LNCaP clone FGC (cell line): Measurements from ENCODE around the gene ISOC2.

ENCODE experiments used
- DNase-seq: peaks from one replicate; pipeline ENCODE4 v3.0.0-alpha.2; 2011; ENCODE audit warnings: low read depth
- H3K4me3 ChIP-seq: 2 replicates; pipeline ENCODE4 v1.5.1; 2011; ENCODE audit warnings: mild to moderate bottlenecking, low read depth, low read length, control low read depth
- TF ChIP-seq, protein P1 (sequence below): IDR thresholded peaks from 2 replicates; pipeline ENCODE4 v1.5.1; 2012; ENCODE audit warnings: mild to moderate bottlenecking; ENCODE audit not compliant: control insufficient read depth, insufficient read depth; ENCODE audit errors: extremely low read depth

Gene ISOC2, protein sequence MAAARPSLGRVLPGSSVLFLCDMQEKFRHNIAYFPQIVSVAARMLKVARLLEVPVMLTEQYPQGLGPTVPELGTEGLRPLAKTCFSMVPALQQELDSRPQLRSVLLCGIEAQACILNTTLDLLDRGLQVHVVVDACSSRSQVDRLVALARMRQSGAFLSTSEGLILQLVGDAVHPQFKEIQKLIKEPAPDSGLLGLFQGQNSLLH

DNA sequence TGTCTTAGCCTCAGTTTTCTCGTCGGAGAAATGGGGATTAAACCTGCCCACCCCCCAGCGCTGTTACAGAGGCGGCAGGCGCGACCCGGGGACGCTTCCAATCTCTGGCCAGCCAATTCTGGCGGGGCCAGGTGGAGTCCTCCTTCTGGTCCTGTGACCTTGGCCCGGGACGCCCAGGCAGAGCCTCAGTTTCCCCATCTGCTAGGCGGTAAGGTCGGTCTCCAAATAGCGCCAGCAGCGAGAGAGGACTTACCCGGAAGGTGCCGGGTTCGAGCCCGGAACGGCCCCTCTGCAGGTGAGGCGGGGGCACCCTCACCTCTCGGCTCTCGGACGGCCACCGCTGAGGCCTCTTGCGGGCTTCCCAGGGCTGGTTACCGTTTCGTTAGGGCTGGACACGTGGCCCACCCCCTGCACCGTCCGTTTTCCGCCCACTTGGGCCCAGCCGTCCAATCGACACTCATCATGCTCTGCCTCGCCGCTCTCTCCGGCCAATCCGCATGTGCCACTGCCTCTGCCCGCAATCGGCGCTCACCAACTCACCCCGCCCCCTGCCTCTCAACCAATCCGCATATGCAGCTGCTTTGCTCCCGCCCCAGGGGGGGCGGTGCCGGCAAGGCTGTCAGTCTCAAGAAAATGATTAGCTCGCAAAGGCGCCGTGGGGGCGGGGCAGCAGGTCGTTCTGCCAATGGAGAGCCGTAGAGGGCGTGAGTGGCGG is at the start of gene ISOC2:
TSS of gene ISOC2 (minus strand) at position 384 of the 715 bp plus-strand sequence. CDS start 5,156 bp downstream, outside the sequence.
- TF ChIP-seq, protein P1, sequence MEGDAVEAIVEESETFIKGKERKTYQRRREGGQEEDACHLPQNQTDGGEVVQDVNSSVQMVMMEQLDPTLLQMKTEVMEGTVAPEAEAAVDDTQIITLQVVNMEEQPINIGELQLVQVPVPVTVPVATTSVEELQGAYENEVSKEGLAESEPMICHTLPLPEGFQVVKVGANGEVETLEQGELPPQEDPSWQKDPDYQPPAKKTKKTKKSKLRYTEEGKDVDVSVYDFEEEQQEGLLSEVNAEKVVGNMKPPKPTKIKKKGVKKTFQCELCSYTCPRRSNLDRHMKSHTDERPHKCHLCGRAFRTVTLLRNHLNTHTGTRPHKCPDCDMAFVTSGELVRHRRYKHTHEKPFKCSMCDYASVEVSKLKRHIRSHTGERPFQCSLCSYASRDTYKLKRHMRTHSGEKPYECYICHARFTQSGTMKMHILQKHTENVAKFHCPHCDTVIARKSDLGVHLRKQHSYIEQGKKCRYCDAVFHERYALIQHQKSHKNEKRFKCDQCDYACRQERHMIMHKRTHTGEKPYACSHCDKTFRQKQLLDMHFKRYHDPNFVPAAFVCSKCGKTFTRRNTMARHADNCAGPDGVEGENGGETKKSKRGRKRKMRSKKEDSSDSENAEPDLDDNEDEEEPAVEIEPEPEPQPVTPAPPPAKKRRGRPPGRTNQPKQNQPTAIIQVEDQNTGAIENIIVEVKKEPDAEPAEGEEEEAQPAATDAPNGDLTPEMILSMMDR: no peak
- DNase-seq: peak; percentile 99
- H3K4me3 ChIP-seq: peak within 1 kb of the TSS; percentile 99

DNA sequence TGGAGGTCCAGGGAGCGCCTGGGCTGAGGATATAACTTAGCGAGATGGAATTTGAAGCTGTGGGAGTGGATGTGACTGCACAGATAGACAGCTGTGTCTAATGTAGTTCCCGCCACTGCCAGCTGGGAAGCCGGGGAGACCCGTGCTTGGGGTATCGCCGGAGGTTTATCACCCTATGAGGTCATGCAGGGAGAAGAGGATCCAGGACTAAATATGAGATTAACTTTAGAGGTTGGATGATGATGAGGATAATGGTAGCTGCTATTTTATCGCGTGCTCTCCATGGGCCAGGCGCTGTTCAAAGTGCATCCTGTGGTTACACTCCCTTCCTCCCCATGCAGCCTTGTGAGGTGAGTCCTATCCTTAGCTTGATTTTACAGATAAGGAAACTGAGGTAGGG is 46.7 kb upstream of the ISOC2 start:
- no peak for DNase-seq
- no peak overlapping the region for H3K4me3 ChIP-seq
- TF ChIP-seq, protein P1: no peak

DNA sequence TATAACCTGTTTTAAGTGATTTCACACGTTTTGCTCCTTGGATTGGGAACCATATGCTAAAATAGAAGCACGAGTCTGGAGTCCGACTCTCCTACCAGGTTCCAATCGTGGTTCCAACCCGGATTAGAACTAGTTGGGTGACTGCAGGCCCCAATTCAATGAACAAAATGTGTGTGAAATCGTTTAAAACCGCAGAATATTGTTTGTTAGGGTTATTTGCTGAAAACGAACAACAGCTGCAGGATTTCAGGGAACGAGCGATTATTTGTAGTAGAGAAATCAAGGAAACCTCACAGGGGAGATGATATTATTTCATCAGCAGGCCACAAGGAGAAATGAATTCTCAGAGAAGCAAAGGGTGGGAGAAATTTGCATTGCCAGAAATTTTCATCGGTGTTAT is 43.5 kb upstream of the ISOC2 start:
- no peak for DNase-seq
- TF ChIP-seq, protein P1: no peak
- H3K4me3 ChIP-seq: no peak overlapping the region

DNA sequence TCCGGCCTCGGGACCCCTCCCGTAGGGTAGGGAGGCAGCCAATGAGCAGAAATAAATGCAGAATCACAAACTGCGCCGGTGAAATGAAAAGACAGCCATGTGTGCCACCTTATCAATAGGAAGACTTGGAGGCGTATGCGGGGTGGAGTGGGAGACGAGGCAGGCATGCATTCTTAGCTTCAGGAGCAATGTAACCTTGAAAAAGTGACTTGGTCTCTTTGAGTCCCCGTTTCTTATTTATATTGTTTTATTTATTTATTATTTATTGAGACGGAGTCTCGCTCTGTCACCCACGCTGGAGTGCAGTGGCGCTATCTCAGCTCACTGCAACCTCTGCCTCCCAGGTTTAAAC is 42.8 kb upstream of the ISOC2 start:
- H3K4me3 ChIP-seq: no peak overlapping the region
- TF ChIP-seq, protein P1: no peak
- no peak for DNase-seq

DNA sequence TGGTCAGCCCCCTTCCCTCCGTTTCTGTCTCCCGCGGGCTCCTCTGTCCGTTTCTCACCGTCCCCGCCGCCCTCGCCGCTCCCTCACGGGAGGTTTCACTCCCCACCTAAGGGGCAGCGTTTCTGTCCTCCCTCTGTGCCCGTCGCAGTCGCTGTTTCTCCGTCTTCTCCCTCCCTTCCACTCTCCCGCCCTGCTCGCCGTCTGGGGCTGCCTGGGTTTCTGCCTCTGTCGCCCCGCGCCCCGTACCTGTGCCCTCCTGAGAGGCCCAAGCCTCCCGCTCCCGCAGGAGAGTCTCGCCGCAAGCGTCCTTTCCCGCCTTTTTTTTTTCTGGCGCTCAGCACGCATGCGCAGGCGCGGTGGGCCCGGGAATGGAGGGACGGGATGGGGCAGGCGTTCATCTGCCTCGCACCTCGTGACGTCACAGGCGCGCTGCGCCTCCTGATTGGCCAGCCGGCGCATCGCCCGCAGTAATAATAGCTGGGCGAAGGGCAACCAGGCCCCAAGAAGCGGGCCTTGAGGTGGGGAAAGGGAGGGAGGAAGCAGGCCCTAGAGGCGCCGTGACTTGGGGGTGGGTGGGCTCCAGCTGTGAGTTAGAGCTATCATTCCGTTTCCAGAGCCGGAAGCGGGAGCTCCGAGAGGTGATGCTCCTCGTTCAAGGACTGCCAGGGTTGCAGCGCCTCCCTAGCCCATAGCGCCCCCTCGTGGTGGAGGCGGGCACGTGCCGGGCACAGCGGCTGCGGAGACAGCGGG is 42.2 kb upstream of the ISOC2 start:
- TF ChIP-seq, protein P1: peak; percentile 98
- peak overlapping the region; percentile 35 for H3K4me3 ChIP-seq
- DNase-seq: peak; percentile 74

DNA sequence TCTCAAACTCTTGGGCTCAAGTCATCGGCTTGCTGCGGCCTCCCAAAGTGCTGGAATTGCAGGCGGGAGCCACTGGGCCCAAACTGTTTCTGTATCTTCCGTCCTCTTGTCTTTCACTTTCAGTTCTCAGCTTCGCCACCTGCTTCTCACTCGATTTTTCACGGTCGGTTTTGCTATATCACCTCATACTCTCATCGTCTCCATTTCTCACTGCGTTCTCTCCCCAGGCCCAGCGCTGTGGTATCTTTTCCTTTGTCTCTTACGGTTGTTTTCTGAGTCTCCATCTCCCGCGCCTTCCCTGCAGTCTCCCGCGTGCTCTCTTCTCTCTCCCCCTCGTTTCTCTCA is 41.7 kb upstream of the ISOC2 start:
- TF ChIP-seq, protein P1: no peak
- no peak for DNase-seq
- no peak overlapping the region for H3K4me3 ChIP-seq
